Measurements from ENCODE around the gene NDUFS7. TPM values are rescaled to one million over a fixed set of nuclear protein-coding genes. Genes with fewer than 3 reads are reported as not detected.

NDUFS7 gene
- total and polyA plus RNA-seq, 10 of the 15 experiments (the other 5 are each of a cell fraction or from before 2014, with no cell fraction given), result 5.1 to 282 (median 92.9) TPM

- peak; percentile 17; the same call in 1 of the 2 replicates for TF ChIP-seq PKNOX1 (IDR thresholded peaks at IDR 0.05)
- 0 out of 2 replicates have a peak, but pooled peaks have one; percentile 68 for TF ChIP-seq CBX5 (IDR thresholded peaks at IDR 0.05; ENCODE audit: low read depth)
- TF ChIP-seq, protein P1, sequence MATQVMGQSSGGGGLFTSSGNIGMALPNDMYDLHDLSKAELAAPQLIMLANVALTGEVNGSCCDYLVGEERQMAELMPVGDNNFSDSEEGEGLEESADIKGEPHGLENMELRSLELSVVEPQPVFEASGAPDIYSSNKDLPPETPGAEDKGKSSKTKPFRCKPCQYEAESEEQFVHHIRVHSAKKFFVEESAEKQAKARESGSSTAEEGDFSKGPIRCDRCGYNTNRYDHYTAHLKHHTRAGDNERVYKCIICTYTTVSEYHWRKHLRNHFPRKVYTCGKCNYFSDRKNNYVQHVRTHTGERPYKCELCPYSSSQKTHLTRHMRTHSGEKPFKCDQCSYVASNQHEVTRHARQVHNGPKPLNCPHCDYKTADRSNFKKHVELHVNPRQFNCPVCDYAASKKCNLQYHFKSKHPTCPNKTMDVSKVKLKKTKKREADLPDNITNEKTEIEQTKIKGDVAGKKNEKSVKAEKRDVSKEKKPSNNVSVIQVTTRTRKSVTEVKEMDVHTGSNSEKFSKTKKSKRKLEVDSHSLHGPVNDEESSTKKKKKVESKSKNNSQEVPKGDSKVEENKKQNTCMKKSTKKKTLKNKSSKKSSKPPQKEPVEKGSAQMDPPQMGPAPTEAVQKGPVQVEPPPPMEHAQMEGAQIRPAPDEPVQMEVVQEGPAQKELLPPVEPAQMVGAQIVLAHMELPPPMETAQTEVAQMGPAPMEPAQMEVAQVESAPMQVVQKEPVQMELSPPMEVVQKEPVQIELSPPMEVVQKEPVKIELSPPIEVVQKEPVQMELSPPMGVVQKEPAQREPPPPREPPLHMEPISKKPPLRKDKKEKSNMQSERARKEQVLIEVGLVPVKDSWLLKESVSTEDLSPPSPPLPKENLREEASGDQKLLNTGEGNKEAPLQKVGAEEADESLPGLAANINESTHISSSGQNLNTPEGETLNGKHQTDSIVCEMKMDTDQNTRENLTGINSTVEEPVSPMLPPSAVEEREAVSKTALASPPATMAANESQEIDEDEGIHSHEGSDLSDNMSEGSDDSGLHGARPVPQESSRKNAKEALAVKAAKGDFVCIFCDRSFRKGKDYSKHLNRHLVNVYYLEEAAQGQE (IDR thresholded peaks at IDR 0.05; ENCODE audit: low read depth, low read length), result no peak; the same call in 1 of the 2 replicates
- TF ChIP-seq ZNF384 (IDR thresholded peaks at IDR 0.05; ENCODE audit: borderline replicate concordance, low read depth, low read length), result 0 out of 2 replicates have a peak, but pooled peaks have one; percentile 32
- no peak for TF ChIP-seq ZNF274 (IDR thresholded peaks at IDR 0.05; ENCODE audit: insufficient read depth, insufficient read length)
- TF ChIP-seq RBBP5 (conservative IDR thresholded peaks at IDR 0.05), result peak; percentile 97; the same call in 1 of the 2 replicates
- TF ChIP-seq ESRRA (IDR thresholded peaks at IDR 0.05; ENCODE audit: low read length), result no peak
- TF ChIP-seq CHD1 (IDR thresholded peaks at IDR 0.05; ENCODE audit: low read depth, low read length), result no peak
- 0 out of 2 replicates have a peak, but pooled peaks have one; percentile 39 for TF ChIP-seq NRF1 (conservative IDR thresholded peaks at IDR 0.05; ENCODE audit: low read depth, low read length)
- peak; percentile 90 for TF ChIP-seq GATAD2B (conservative IDR thresholded peaks at IDR 0.05; ENCODE audit: low read depth)
- TF ChIP-seq SMARCA5 (IDR thresholded peaks at IDR 0.05), result peak; percentile 77; the same call in 1 of the 2 replicates
- TF ChIP-seq, protein P2, sequence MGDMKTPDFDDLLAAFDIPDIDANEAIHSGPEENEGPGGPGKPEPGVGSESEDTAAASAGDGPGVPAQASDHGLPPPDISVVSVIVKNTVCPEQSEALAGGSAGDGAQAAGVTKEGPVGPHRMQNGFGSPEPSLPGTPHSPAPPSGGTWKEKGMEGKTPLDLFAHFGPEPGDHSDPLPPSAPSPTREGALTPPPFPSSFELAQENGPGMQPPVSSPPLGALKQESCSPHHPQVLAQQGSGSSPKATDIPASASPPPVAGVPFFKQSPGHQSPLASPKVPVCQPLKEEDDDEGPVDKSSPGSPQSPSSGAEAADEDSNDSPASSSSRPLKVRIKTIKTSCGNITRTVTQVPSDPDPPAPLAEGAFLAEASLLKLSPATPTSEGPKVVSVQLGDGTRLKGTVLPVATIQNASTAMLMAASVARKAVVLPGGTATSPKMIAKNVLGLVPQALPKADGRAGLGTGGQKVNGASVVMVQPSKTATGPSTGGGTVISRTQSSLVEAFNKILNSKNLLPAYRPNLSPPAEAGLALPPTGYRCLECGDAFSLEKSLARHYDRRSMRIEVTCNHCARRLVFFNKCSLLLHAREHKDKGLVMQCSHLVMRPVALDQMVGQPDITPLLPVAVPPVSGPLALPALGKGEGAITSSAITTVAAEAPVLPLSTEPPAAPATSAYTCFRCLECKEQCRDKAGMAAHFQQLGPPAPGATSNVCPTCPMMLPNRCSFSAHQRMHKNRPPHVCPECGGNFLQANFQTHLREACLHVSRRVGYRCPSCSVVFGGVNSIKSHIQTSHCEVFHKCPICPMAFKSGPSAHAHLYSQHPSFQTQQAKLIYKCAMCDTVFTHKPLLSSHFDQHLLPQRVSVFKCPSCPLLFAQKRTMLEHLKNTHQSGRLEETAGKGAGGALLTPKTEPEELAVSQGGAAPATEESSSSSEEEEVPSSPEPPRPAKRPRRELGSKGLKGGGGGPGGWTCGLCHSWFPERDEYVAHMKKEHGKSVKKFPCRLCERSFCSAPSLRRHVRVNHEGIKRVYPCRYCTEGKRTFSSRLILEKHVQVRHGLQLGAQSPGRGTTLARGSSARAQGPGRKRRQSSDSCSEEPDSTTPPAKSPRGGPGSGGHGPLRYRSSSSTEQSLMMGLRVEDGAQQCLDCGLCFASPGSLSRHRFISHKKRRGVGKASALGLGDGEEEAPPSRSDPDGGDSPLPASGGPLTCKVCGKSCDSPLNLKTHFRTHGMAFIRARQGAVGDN (IDR thresholded peaks at IDR 0.05), result peak; percentile 43; the same call in 1 of the 2 replicates
- TF ChIP-seq, protein P3, sequence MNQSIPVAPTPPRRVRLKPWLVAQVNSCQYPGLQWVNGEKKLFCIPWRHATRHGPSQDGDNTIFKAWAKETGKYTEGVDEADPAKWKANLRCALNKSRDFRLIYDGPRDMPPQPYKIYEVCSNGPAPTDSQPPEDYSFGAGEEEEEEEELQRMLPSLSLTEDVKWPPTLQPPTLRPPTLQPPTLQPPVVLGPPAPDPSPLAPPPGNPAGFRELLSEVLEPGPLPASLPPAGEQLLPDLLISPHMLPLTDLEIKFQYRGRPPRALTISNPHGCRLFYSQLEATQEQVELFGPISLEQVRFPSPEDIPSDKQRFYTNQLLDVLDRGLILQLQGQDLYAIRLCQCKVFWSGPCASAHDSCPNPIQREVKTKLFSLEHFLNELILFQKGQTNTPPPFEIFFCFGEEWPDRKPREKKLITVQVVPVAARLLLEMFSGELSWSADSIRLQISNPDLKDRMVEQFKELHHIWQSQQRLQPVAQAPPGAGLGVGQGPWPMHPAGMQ (IDR thresholded peaks at IDR 0.05; ENCODE audit: borderline replicate concordance), result peak; percentile 57
- TF ChIP-seq EP300 (IDR thresholded peaks at IDR 0.05; ENCODE audit: borderline replicate concordance in 1 of 2, control insufficient read depth in 1 of 2, low read depth in 2 of 2, low read length in 2 of 2), result peak in 1 of 2 experiments; percentile 50; a peak in 1 of 4 replicates
Observed at GRCh38 chr19:1438035-1438932, 54.6 kb downstream of the NDUFS7 start, which contains the start of gene RPS15 (continued).

All from GM12878 (cell line).